Measurements from ENCODE around the gene CARS2. TPM values are rescaled to one million over a fixed set of nuclear protein-coding genes. Genes with fewer than 3 reads are reported as not detected.
"Not testable (repeated sequence)": the region's sequence is repeated elsewhere in the genome, so short reads cannot be mapped to it uniquely, and the experiment has no call there.

The CARS2 gene
- polyA plus RNA-seq, 2 of the 4 experiments (the other 2 are of a cell fraction) = 31.5 to 41.4 TPM

GRCh38 chr13:110726726-110727125 is 20.8 kb upstream of the CARS2 start:
- 90% methylated on average over 7 of the region's 9 CpGs for WGBS (ENCODE audit: missing lambda C conversion rate)
- Histone ChIP-seq H3K9me3 (no peaks in the 10 kb centered on the region), H3K4me3 (no peak overlapping the region), H3K4me1 (no peaks in the 10 kb centered on the region), H3K27ac (no peak overlapping the region), H3K4me2 (no peak overlapping the region)
- FAIRE-seq (no peak), ATAC-seq (no peak), DNase-seq (ENCODE audit: low read depth in 1 of 2, low spot score in 1 of 2) (no peak)
- ChIA-PET POLR2A (no interaction called here), CTCF (no interaction called here)
- TF ChIP-seq RAD21 (conservative IDR thresholded peaks at IDR 0.05 in 1 of 2, IDR thresholded peaks at IDR 0.05 in 1 of 2) (no peak), HOXA7 (CRISPR knock-in tag; IDR thresholded peaks at IDR 0.05) (no peak), TFCP2L1 (CRISPR knock-in tag; IDR thresholded peaks at IDR 0.05) (no peak), ZC3H11A (IDR thresholded peaks at IDR 0.05) (no peak), FOSB (CRISPR knock-in tag; IDR thresholded peaks at IDR 0.05) (no peak), KDM1A (IDR thresholded peaks at IDR 0.05; ENCODE audit: low read depth) (no peak), TP53 (CRISPR knock-in tag; IDR thresholded peaks at IDR 0.05) (no peak), HEYL (CRISPR knock-in tag; IDR thresholded peaks at IDR 0.05) (no peak), RNF2 (IDR thresholded peaks at IDR 0.05; ENCODE audit: borderline replicate concordance, low read depth) (no peak), HDAC2 (IDR thresholded peaks at IDR 0.05) (no peak), GATA3 (IDR thresholded peaks at IDR 0.05; ENCODE audit: borderline replicate concordance) (no peak), KDM5A (IDR thresholded peaks at IDR 0.05) (no peak), MAZ (IDR thresholded peaks at IDR 0.05; ENCODE audit: borderline replicate concordance, low read depth, low read length) (no peak), CHD4 (IDR thresholded peaks at IDR 0.05; ENCODE audit: borderline replicate concordance) (no peak), MAX (IDR thresholded peaks at IDR 0.05) (no peak), POLR2AphosphoS2 (conservative IDR thresholded peaks at IDR 0.05; ENCODE audit: low read length) (no peak), ESRRA (IDR thresholded peaks at IDR 0.05; ENCODE audit: borderline replicate concordance, low read length) (no peak), RCOR1 (IDR thresholded peaks at IDR 0.05; ENCODE audit: low read depth, low read length) (no peak), SREBF2 (IDR thresholded peaks at IDR 0.05) (no peak), E2F6 (IDR thresholded peaks at IDR 0.05; ENCODE audit: borderline replicate concordance, low read depth) (no peak)

GRCh38 chr13:110726153-110726552 is 20.2 kb upstream of the CARS2 start:
- FAIRE-seq; POLR2A ChIA-PET; ATAC-seq; DNase-seq (ENCODE audit: low read depth in 1 of 2, low spot score in 1 of 2); H3K4me3 ChIP-seq; H3K4me1 ChIP-seq; CTCF ChIA-PET; H3K4me2 ChIP-seq; H3K9me3 ChIP-seq; H3K27ac ChIP-seq: not testable (repeated sequence)
- WGBS (ENCODE audit: missing lambda C conversion rate) = 94% methylated on average over 6 of the region's 6 CpGs

- no peak for FAIRE-seq
- no peak for DNase-seq (ENCODE audit: low read depth in 1 of 2, low spot score in 1 of 2)
- POLR2A ChIA-PET = interaction anchor here (0.9 to 1.2 kb wide), 2 partner anchors 8 to 11 kb away, joined by 5 to 6 read pairs; no protein-coding TSS in a partner anchor
- WGBS (ENCODE audit: missing lambda C conversion rate) = 92% methylated on average over 8 of the region's 8 CpGs
- CTCF ChIA-PET = no interaction called here
- TF ChIP-seq HES2 (IDR thresholded peaks at IDR 0.05) = no peak
- TF ChIP-seq NR3C1 (IDR thresholded peaks at IDR 0.05) = no peak
- no peak for TF ChIP-seq RARB (CRISPR knock-in tag; IDR thresholded peaks at IDR 0.05)
- no peak for TF ChIP-seq ZNF302 (CRISPR knock-in tag; IDR thresholded peaks at IDR 0.05)
- TF ChIP-seq E2F6 (IDR thresholded peaks at IDR 0.05; ENCODE audit: borderline replicate concordance, low read depth) = no peak
- no peak for TF ChIP-seq TFCP2L1 (CRISPR knock-in tag; IDR thresholded peaks at IDR 0.05)
- TF ChIP-seq USF2 (IDR thresholded peaks at IDR 0.05) = no peak
- no peak for TF ChIP-seq HOXB5 (CRISPR knock-in tag; IDR thresholded peaks at IDR 0.05)
- Histone ChIP-seq H3K9me3 (no peaks in the 10 kb centered on the region), H3K4me3 (no peak overlapping the region), H3K4me2 (no peak overlapping the region), H3K27ac (no peak overlapping the region), H3K4me1 (no peaks in the 10 kb centered on the region)
- ATAC-seq = no peak
These were observed 17.7 kb upstream of the CARS2 start for GRCh38 chr13:110723598-110723997.
